Embryonic facial prominence (tissue), 1 donor: ENCODE results near the gene PANK2.
"Not testable (repeated sequence)": the region's sequence is repeated elsewhere in the genome, so short reads cannot be mapped to it uniquely, and the experiment has no call there.

Experiments used
- DNase-seq: peaks from one replicate; pipeline ENCODE4 v3.0.0-alpha.2; 2016; ENCODE audit errors: extremely low spot score

Gene PANK2

GRCh38 chr20:3888622-3889488 is at the start of gene PANK2:
TSS of gene PANK2 (plus strand) at chr20:3889387.
- DNase-seq, result peak; percentile 97

GRCh38 chr20:3840201-3840600 is 49.0 kb upstream of the PANK2 start:
- not testable (repeated sequence) for DNase-seq

- no peak for DNase-seq
Observed at GRCh38 chr20:3842348-3842930, 46.7 kb upstream of the PANK2 start.

GRCh38 chr20:3843490-3843889 is 45.7 kb upstream of the PANK2 start:
- DNase-seq, result no peak

GRCh38 chr20:3843990-3844619 is 45.1 kb upstream of the PANK2 start:
- not testable (repeated sequence) for DNase-seq

- no peak for DNase-seq
Observed at GRCh38 chr20:3846378-3846739, 42.8 kb upstream of the PANK2 start.

GRCh38 chr20:3846740-3847428 is 42.3 kb upstream of the PANK2 start, which contains the start of gene MAVS:
TSS of gene MAVS (plus strand) at chr20:3846834. CDS start at chr20:3854625, 7,791 bp downstream.
- peak; percentile 67 for DNase-seq

- DNase-seq, result no peak
Observed at GRCh38 chr20:3847429-3847940, 41.7 kb upstream of the PANK2 start.

- DNase-seq, result no peak
Observed at GRCh38 chr20:3848565-3848964, 40.6 kb upstream of the PANK2 start.

GRCh38 chr20:3854462-3854871 is 34.7 kb upstream of the PANK2 start:
- no peak for DNase-seq

- no peak for DNase-seq
Observed at GRCh38 chr20:3857405-3857804, 31.8 kb upstream of the PANK2 start.

GRCh38 chr20:3858689-3859088 is 30.5 kb upstream of the PANK2 start:
- no peak for DNase-seq

- DNase-seq, result no peak
Observed at GRCh38 chr20:3861191-3861590, 28.0 kb upstream of the PANK2 start.

- DNase-seq, result no peak
Observed at GRCh38 chr20:3862333-3862732, 26.9 kb upstream of the PANK2 start.

GRCh38 chr20:3863317-3863716 is 25.9 kb upstream of the PANK2 start:
- no peak for DNase-seq

- no peak for DNase-seq
Observed at GRCh38 chr20:3864518-3864917, 24.7 kb upstream of the PANK2 start.

GRCh38 chr20:3865152-3865886 is 23.9 kb upstream of the PANK2 start:
- DNase-seq, result no peak

- DNase-seq, result no peak
Observed at GRCh38 chr20:3865887-3866407, 23.2 kb upstream of the PANK2 start.

- DNase-seq, result no peak
Observed at GRCh38 chr20:3866464-3866863, 22.7 kb upstream of the PANK2 start.

- DNase-seq, result no peak
Observed at GRCh38 chr20:3867802-3868201, 21.4 kb upstream of the PANK2 start.
